Measurements from ENCODE around the gene SPACA4. TPM values are rescaled to one million over a fixed set of nuclear protein-coding genes. Genes with fewer than 3 reads are reported as not detected.

Gene SPACA4
- total and polyA plus RNA-seq, 10 of the 15 experiments (the other 5 are each of a cell fraction or from before 2014, with no cell fraction given), result not detected

DNA sequence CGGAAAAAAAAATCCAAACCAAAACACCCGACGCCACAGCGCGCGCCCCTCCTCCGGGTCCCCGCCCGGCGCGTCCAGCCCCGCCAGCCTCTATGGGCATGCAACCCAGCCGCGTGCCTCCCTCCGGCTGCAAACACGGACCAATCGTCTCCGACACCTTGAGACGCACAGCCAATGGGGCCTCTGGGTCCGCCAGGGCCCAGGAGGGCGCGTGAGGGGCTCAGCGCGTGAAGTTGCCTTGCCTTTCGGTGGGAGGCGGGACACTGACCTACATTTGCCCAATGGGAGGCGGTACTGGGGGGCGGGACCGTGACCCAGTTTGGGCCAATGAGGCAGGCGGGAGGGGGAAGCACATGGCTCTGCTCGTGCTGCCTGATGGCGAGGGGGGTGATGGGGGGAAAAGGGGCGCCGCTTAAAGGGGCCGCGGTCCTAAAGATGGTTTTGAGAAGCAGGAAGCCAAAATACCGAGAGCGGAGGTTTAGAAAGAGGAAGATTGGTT lies 31.0 kb downstream of the SPACA4 start (continued):
- TF ChIP-seq, protein P1, sequence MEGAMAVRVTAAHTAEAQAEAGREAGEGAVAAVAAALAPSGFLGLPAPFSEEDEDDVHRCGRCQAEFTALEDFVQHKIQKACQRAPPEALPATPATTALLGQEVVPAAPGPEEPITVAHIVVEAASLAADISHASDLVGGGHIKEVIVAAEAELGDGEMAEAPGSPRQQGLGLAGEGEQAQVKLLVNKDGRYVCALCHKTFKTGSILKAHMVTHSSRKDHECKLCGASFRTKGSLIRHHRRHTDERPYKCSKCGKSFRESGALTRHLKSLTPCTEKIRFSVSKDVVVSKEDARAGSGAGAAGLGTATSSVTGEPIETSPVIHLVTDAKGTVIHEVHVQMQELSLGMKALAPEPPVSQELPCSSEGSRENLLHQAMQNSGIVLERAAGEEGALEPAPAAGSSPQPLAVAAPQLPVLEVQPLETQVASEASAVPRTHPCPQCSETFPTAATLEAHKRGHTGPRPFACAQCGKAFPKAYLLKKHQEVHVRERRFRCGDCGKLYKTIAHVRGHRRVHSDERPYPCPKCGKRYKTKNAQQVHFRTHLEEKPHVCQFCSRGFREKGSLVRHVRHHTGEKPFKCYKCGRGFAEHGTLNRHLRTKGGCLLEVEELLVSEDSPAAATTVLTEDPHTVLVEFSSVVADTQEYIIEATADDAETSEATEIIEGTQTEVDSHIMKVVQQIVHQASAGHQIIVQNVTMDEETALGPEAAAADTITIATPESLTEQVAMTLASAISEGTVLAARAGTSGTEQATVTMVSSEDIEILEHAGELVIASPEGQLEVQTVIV (IDR thresholded peaks at IDR 0.05; ENCODE audit: borderline replicate concordance, partially characterized antibody), result peak; percentile 92
- no peak for TF ChIP-seq PML (IDR thresholded peaks at IDR 0.05; ENCODE audit: low read length)
- TF ChIP-seq LARP7 (IDR thresholded peaks at IDR 0.05), result no peak
- TF ChIP-seq SREBF1 (IDR thresholded peaks at IDR 0.05; ENCODE audit: low read length), result no peak

DNA sequence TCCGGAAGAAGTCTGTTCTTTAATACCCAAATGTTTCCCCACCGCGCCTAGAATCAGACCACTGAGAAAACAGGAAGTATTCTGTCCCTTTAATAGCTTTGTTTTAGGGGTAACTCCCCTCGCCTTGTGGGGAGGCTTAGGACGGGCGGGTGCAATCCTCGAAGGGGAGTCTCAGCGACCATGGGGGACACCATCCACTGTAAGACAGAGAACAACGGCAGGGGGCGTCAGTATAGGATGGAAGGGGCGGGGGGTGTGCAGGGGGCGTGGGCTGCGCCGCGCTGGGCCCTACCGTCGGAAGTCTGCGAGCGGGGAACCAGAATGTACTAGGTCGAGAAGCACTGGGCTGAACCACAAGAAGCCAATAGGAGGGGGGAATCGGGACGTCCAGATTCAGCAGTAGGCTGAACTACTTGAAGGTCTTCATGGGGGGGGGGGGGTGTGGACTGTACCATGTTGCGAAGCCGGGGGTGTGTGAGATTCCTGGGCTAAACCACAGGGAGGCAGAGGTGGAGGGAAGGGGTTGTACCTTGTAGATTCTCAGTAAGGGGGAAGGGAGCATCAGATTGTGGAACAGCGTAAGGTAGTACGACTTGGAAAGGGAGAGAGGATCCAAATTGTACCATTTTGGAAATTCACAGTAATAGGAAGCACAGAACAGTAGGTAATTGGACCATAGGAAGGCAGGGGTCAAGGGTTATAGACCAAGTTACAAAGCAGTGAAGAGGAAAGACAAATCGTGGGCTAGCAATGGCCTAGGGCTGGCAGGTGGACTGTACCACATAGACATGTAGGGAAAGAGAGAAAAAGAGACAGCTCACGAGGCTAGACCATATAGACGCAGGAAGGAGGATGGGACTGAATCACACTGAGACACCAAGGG lies 31.6 kb downstream of the SPACA4 start:
- peaks cover 26% of the 10 kb centered on the region for H3K4me1 ChIP-seq (ENCODE audit: control insufficient read depth, insufficient read depth, low read length)
- peak overlapping the region; percentile 75 for H3K4me3 ChIP-seq
- no peaks in the 10 kb centered on the region for H4K20me1 ChIP-seq (ENCODE audit: control insufficient read depth, insufficient read depth)
- ChIA-PET POLR2A (interaction anchor here (1.0 to 1.7 kb wide), 4 partner anchors 10 to 22 kb away, joined by 3 to 5 read pairs (median 4); partner anchors contain the start of genes RPL18 and SPHK2), CTCF (interaction anchor here (1.0 to 1.2 kb wide), 3 partner anchors 8 to 156 kb away, joined by 3 to 5 read pairs (median 3); partner anchors contain the start of gene CA11), SMC1A (ENCODE audit: uncharacterized antibody, unreplicated experiment) (interaction anchor here (0.8 to 1.3 kb wide), 3 partner anchors 7 to 37 kb away, joined by 3 to 4 read pairs (median 4); partner anchors contain the start of genes CA11, RPL18 and SPHK2), RAD21 (ENCODE audit: unreplicated experiment) (interaction anchor here (0.6 to 1.3 kb wide), 3 partner anchors 18 to 355 kb away, joined by 3 to 5 read pairs (median 3); partner anchors contain the start of genes GYS1, RPL18, RUVBL2 and SPHK2)
- peak overlapping the region; percentile 93 for H3K27ac ChIP-seq (ENCODE audit: control insufficient read depth, insufficient read depth)
- no peaks in the 10 kb centered on the region for H3K27me3 ChIP-seq (replicated peaks in 1 of 2; ENCODE audit: control insufficient read depth in 2 of 2, insufficient read depth in 2 of 2, low read length in 1 of 2)
- intact Hi-C loops (cut with micrococcal nuclease; ENCODE audit: unreplicated experiment) (loop anchor here (10.0 kb wide), 1 partner anchor 327 kb away; the partner anchor contains the start of gene FTL), in situ Hi-C loops (cut with MboI) (loop anchor here (25.0 kb wide), 1 partner anchor 1249 kb away; the partner anchor contains the start of genes AKT1S1, IL4I1 and TBC1D17)
- FAIRE-seq (peak; percentile 86), DNase-seq (ENCODE audit: low read depth, low spot score) (no peak), ATAC-seq (peak; percentile 37)
- H3K9ac ChIP-seq (ENCODE audit: control insufficient read depth, insufficient read depth, low read length), result peak overlapping the region; percentile 72
- H3K4me2 ChIP-seq (ENCODE audit: control insufficient read depth, insufficient read depth), result peak overlapping the region; percentile 91
- H3K9me3 ChIP-seq (replicated peaks; ENCODE audit: control insufficient read depth, insufficient read depth, low read length), result no peaks in the 10 kb centered on the region
- peaks cover 5% of the 10 kb centered on the region for H3K79me2 ChIP-seq (ENCODE audit: control insufficient read depth, insufficient read depth, low read length)
- no peaks in the 10 kb centered on the region for H3K36me3 ChIP-seq (ENCODE audit: control insufficient read depth in 2 of 2, insufficient read depth in 2 of 2, low read length in 1 of 2)
- H2AFZ ChIP-seq (ENCODE audit: control insufficient read depth, low read depth, low read length), result peak overlapping the region; percentile 97
- whole genome bisulfite sequencing (ENCODE audit: insufficient coverage, insufficient replicate concordance, low lambda C conversion rate, missing lambda C conversion rate), result 4% methylated on average over 25 of the region's 29 CpGs
- no TSS peak for BruUV-seq (replicated peaks)
- no peak for TF ChIP-seq RAD21 (IDR thresholded peaks at IDR 0.05; ENCODE audit: insufficient read depth, low read depth, low read length)
- TF ChIP-seq EGR1 (IDR thresholded peaks at IDR 0.05; ENCODE audit: borderline replicate concordance in 1 of 2, low read depth in 2 of 2, low read length in 2 of 2), result peak in 1 of 2 experiments; percentile 14; a peak in 1 of 3 replicates
- TF ChIP-seq, protein P2, sequence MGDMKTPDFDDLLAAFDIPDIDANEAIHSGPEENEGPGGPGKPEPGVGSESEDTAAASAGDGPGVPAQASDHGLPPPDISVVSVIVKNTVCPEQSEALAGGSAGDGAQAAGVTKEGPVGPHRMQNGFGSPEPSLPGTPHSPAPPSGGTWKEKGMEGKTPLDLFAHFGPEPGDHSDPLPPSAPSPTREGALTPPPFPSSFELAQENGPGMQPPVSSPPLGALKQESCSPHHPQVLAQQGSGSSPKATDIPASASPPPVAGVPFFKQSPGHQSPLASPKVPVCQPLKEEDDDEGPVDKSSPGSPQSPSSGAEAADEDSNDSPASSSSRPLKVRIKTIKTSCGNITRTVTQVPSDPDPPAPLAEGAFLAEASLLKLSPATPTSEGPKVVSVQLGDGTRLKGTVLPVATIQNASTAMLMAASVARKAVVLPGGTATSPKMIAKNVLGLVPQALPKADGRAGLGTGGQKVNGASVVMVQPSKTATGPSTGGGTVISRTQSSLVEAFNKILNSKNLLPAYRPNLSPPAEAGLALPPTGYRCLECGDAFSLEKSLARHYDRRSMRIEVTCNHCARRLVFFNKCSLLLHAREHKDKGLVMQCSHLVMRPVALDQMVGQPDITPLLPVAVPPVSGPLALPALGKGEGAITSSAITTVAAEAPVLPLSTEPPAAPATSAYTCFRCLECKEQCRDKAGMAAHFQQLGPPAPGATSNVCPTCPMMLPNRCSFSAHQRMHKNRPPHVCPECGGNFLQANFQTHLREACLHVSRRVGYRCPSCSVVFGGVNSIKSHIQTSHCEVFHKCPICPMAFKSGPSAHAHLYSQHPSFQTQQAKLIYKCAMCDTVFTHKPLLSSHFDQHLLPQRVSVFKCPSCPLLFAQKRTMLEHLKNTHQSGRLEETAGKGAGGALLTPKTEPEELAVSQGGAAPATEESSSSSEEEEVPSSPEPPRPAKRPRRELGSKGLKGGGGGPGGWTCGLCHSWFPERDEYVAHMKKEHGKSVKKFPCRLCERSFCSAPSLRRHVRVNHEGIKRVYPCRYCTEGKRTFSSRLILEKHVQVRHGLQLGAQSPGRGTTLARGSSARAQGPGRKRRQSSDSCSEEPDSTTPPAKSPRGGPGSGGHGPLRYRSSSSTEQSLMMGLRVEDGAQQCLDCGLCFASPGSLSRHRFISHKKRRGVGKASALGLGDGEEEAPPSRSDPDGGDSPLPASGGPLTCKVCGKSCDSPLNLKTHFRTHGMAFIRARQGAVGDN (IDR thresholded peaks at IDR 0.05), result peak; percentile 36; the same call in 1 of the 2 replicates
- TF ChIP-seq ZNF207 (IDR thresholded peaks at IDR 0.05; ENCODE audit: borderline replicate concordance), result 0 out of 2 replicates have a peak, but pooled peaks have one; percentile 47
- peak; percentile 56 for TF ChIP-seq SMAD1 (IDR thresholded peaks at IDR 0.05; ENCODE audit: low read depth, partially characterized antibody)
- TF ChIP-seq NBN (IDR thresholded peaks at IDR 0.05), result peak; percentile 35
- no peak for TF ChIP-seq PAX8 (IDR thresholded peaks at IDR 0.05)
- TF ChIP-seq IKZF2 (IDR thresholded peaks at IDR 0.05), result peak; percentile 1 to 27; a peak in 3 of 4 replicates

Measured in GM12878 (cell line).